ENCODE measurements around the gene SRGN. TPM values are rescaled to one million over a fixed set of nuclear protein-coding genes. Genes with fewer than 3 reads are reported as not detected.

The SRGN gene
- total and polyA plus RNA-seq, 2 donors (not counting 1 experiment from before 2014, with no cell fraction given) = 47.3 to 52.3 TPM

DNA sequence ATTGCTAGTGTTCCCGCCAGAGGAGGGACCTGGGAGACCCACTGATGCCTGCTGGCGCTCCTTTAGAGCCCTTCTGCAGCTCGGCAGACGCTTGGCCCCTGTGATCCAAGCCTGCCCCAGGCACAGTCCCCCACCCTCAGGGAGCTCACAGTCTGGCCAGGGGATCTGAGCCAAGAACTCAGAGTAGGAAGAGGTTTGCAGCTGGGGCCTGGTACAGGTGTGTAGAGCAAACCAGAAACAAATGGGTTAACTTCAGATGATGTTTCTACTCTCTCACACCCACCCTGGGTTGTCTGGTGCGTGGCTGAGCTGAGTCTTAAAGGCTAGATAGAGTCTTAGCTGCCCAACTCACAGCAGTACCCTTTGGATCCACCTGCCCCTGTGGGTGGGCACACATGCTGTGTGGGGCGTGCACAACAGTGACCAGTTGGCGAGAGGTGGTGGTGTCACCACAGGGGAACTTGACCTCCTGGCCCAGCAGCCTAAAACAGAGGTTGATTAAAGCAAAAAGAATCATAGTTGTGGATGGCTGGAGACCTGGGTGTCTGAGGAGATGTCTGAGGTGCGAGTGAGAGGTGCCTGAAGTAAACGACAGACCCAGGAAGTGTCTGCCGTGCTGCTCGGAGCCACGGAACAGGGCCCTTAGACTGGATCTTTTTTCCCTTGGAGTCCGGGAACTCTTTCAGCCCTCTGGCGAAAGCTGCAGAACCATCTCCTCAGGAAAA lies 31.2 kb upstream of the SRGN start:
- WGBS (ENCODE audit: insufficient coverage) = 96% methylated on average over 9 of the region's 14 CpGs
- CTCF ChIA-PET = no interaction called here

DNA sequence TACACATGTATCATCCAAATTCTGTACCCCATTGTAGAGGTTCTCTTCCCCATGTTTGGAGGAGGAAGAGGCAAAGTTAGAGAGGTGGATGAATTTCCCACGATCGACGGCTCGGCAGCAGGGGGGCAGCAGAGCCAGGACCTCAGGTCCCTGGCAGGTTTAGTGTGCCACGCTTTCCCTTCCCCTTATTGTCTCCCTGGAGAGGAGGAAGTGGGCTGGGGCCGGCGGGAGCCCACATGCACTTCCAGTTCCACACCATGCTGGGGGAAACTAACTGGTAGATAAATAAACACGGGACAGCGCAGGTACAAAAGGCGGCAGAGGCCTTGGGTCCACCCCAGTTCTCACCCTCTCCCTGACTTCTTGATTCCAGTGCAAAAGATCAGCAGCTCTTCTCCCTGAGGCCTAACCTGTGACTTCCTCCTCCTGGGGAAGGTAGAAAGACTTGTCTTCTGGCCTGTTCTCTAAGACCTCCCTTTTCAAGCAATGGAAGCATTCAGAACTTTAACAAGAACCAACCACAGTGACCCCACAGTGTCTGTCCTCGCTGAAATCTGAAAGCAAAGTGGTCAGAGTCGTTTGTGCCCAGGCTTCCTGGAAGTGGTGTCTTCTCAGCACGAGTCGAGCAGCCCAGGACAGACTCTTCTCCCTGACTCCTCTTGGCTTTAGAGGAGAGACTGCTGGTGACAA lies 30.5 kb upstream of the SRGN start:
- ChIA-PET POLR2A (no interaction called here), CTCF (no interaction called here)
- H2AFZ ChIP-seq (ENCODE audit: insufficient read depth, low read depth, low read length, poor library complexity, severe bottlenecking) = peak overlapping the region; percentile 27
- H3K27me3 Mint-ChIP-seq = no peaks in the 10 kb centered on the region
- no peak for ATAC-seq (ENCODE audit: low read depth)
- no peaks in the 10 kb centered on the region for H4K20me1 ChIP-seq (ENCODE audit: control insufficient read depth, insufficient read depth, low read length, poor library complexity, severe bottlenecking)
- intact Hi-C loops (cut with micrococcal nuclease) = no loop called here
- peaks cover 23% of the 10 kb centered on the region for H3K4me1 Mint-ChIP-seq
- no peak overlapping the region for H3K27ac ChIP-seq (ENCODE audit: low read length in 2 of 2)
- no peak overlapping the region for H3K4me3 Mint-ChIP-seq
- H3K9me3 Mint-ChIP-seq (ENCODE audit: insufficient read depth) = no peaks in the 10 kb centered on the region
- H3K4me2 ChIP-seq (replicated peaks; ENCODE audit: low read depth, low read length, poor library complexity, severe bottlenecking) = no peak overlapping the region
- H3K27ac Mint-ChIP-seq = no peak overlapping the region
- H3K79me2 ChIP-seq (ENCODE audit: control insufficient read depth, insufficient read depth, low read length) = no peaks in the 10 kb centered on the region
- H3K36me3 ChIP-seq (replicated peaks in 1 of 2; ENCODE audit: control extremely low read depth in 1 of 2, control insufficient read depth in 1 of 2, extremely low read depth in 1 of 2, insufficient read depth in 2 of 2, low read length in 1 of 2) = no peaks in the 10 kb centered on the region
- H3K27me3 ChIP-seq (replicated peaks in 1 of 4; ENCODE audit: control extremely low read depth in 1 of 4, control insufficient read depth in 3 of 4, insufficient read depth in 4 of 4, low read length in 3 of 4) = no peaks in the 10 kb centered on the region
- no peaks in the 10 kb centered on the region for H3K9me3 ChIP-seq (ENCODE audit: control extremely low read depth in 1 of 3, control insufficient read depth in 2 of 3, insufficient read depth in 1 of 3, low read length in 2 of 3)
- 36% methylated on average over 4 of the region's 14 CpGs for WGBS (ENCODE audit: insufficient coverage)
- DNase-seq = no peak
- peaks cover 6 to 19% of the 10 kb centered on the region in 2 donors for H3K4me1 ChIP-seq (ENCODE audit: control insufficient read depth in 2 of 2, insufficient read depth in 2 of 2, low read length in 2 of 2)
- no peak overlapping the region for H3K4me3 ChIP-seq (ENCODE audit: control extremely low read depth in 1 of 5, extremely low read depth in 1 of 5, insufficient read depth in 1 of 5, low read depth in 2 of 5, low read length in 4 of 5)
- no peak for TF ChIP-seq EZH2 (IDR thresholded peaks at IDR 0.05; ENCODE audit: borderline replicate concordance, insufficient read depth, low read depth, low read length, poor library complexity, severe bottlenecking)
- TF ChIP-seq, protein P1, sequence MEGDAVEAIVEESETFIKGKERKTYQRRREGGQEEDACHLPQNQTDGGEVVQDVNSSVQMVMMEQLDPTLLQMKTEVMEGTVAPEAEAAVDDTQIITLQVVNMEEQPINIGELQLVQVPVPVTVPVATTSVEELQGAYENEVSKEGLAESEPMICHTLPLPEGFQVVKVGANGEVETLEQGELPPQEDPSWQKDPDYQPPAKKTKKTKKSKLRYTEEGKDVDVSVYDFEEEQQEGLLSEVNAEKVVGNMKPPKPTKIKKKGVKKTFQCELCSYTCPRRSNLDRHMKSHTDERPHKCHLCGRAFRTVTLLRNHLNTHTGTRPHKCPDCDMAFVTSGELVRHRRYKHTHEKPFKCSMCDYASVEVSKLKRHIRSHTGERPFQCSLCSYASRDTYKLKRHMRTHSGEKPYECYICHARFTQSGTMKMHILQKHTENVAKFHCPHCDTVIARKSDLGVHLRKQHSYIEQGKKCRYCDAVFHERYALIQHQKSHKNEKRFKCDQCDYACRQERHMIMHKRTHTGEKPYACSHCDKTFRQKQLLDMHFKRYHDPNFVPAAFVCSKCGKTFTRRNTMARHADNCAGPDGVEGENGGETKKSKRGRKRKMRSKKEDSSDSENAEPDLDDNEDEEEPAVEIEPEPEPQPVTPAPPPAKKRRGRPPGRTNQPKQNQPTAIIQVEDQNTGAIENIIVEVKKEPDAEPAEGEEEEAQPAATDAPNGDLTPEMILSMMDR (IDR thresholded peaks at IDR 0.05) = no peak
- H3K9ac ChIP-seq (ENCODE audit: low read length) = no peak overlapping the region

More for the DNA sequence above, 31.2 kb upstream of the SRGN start:
- Mint-ChIP-seq H3K4me3 (no peak overlapping the region), H3K9me3 (ENCODE audit: insufficient read depth) (no peaks in the 10 kb centered on the region), H3K27me3 (no peaks in the 10 kb centered on the region), H3K4me1 (peaks cover 19% of the 10 kb centered on the region), H3K27ac (no peak overlapping the region)
- Histone ChIP-seq H3K9me3 (ENCODE audit: control extremely low read depth in 1 of 3, control insufficient read depth in 2 of 3, insufficient read depth in 1 of 3, low read length in 2 of 3) (no peaks in the 10 kb centered on the region), H2AFZ (ENCODE audit: insufficient read depth, low read depth, low read length, poor library complexity, severe bottlenecking) (peak overlapping the region; percentile 27), H3K27me3 (replicated peaks in 1 of 4; ENCODE audit: control extremely low read depth in 1 of 4, control insufficient read depth in 3 of 4, insufficient read depth in 4 of 4, low read length in 3 of 4) (no peaks in the 10 kb centered on the region), H4K20me1 (ENCODE audit: control insufficient read depth, insufficient read depth, low read length, poor library complexity, severe bottlenecking) (no peaks in the 10 kb centered on the region), H3K79me2 (ENCODE audit: control insufficient read depth, insufficient read depth, low read length) (no peaks in the 10 kb centered on the region), H3K4me2 (replicated peaks; ENCODE audit: low read depth, low read length, poor library complexity, severe bottlenecking) (no peak overlapping the region), H3K4me3 (ENCODE audit: control extremely low read depth in 1 of 5, extremely low read depth in 1 of 5, insufficient read depth in 1 of 5, low read depth in 2 of 5, low read length in 4 of 5) (no peak overlapping the region), H3K4me1 (ENCODE audit: control insufficient read depth in 2 of 2, insufficient read depth in 2 of 2, low read length in 2 of 2) (peaks cover 1 to 15% of the 10 kb centered on the region in 2 donors), H3K36me3 (replicated peaks in 1 of 2; ENCODE audit: control extremely low read depth in 1 of 2, control insufficient read depth in 1 of 2, extremely low read depth in 1 of 2, insufficient read depth in 2 of 2, low read length in 1 of 2) (no peaks in the 10 kb centered on the region), H3K27ac (ENCODE audit: low read length in 2 of 2) (no peak overlapping the region), H3K9ac (ENCODE audit: low read length) (no peak overlapping the region)
- TF ChIP-seq, protein P1 (IDR thresholded peaks at IDR 0.05) = no peak
- TF ChIP-seq EZH2 (IDR thresholded peaks at IDR 0.05; ENCODE audit: borderline replicate concordance, insufficient read depth, low read depth, low read length, poor library complexity, severe bottlenecking) = no peak
- ATAC-seq (ENCODE audit: low read depth) = no peak
- DNase-seq = no peak
- POLR2A ChIA-PET = no interaction called here
- intact Hi-C loops (cut with micrococcal nuclease) = no loop called here
